ENCODE data around the gene PCDHGC4.

The PCDHGC4 gene

DNA sequence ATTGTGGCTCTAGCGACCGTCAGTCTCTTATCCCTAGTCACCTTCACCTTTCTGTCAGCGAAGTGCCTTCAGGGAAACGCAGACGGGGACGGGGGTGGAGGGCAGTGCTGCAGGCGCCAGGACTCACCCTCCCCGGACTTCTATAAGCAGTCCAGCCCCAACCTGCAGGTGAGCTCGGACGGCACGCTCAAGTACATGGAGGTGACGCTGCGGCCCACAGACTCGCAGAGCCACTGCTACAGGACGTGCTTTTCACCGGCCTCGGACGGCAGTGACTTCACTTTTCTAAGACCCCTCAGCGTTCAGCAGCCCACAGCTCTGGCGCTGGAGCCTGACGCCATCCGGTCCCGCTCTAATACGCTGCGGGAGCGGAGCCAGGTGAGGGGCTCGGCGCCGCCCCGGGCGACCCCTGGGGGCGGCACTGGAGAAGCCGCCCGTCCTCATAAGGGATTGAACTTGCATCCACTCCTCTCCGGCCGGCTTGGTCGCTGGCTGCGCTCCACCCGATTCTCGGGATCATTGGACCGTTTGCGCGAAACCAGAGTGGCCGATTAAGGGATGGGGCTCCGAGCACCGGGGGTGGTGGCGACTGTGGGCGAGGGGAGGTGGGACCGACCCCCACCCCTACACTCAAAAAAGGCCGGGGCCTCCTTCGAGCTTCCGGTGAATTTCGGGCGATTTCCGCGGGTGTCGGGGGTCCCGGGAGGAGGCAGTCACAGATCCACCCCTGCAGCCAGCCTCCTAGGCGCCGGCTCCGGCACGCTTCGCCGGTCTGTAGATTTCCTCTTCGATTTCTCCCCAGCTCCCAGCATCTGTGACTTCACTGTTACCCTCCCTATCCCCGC is 6.7 kb downstream of the PCDHGC4 start:
- H3K27me3 ChIP-seq (replicated peaks; ENCODE audit: insufficient read depth, low read length) = peaks cover 4% of the 10 kb centered on the region
- H3K4me3 ChIP-seq (ENCODE audit: low read length) = no peak overlapping the region
- H3K9me3 ChIP-seq (replicated peaks; ENCODE audit: insufficient read depth, low read length) = no peaks in the 10 kb centered on the region
- no peaks in the 10 kb centered on the region for H3K79me2 ChIP-seq (ENCODE audit: low read length)
- TF ChIP-seq EZH2 (optimal IDR thresholded peaks at IDR 0.05; ENCODE audit: low read depth, low read length) (no peak), EZH2phosphoT487 (IDR thresholded peaks at IDR 0.05; ENCODE audit: low read length) (no peak)
- TF ChIP-seq, protein P1, sequence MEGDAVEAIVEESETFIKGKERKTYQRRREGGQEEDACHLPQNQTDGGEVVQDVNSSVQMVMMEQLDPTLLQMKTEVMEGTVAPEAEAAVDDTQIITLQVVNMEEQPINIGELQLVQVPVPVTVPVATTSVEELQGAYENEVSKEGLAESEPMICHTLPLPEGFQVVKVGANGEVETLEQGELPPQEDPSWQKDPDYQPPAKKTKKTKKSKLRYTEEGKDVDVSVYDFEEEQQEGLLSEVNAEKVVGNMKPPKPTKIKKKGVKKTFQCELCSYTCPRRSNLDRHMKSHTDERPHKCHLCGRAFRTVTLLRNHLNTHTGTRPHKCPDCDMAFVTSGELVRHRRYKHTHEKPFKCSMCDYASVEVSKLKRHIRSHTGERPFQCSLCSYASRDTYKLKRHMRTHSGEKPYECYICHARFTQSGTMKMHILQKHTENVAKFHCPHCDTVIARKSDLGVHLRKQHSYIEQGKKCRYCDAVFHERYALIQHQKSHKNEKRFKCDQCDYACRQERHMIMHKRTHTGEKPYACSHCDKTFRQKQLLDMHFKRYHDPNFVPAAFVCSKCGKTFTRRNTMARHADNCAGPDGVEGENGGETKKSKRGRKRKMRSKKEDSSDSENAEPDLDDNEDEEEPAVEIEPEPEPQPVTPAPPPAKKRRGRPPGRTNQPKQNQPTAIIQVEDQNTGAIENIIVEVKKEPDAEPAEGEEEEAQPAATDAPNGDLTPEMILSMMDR (IDR thresholded peaks at IDR 0.05; ENCODE audit: low read length) = no peak
- no peaks in the 10 kb centered on the region for H4K20me1 ChIP-seq (ENCODE audit: insufficient read depth, low read length)
- H3K9ac ChIP-seq (ENCODE audit: low read length) = no peak overlapping the region
- no peak for DNase-seq
- H3F3A ChIP-seq (ENCODE audit: insufficient read depth, low read length) = no peaks in the 10 kb centered on the region
- no peak overlapping the region for H3K4me2 ChIP-seq (ENCODE audit: low read depth, low read length)
- H3K4me1 ChIP-seq (ENCODE audit: low read length) = no peaks in the 10 kb centered on the region
- H3K36me3 ChIP-seq (replicated peaks; ENCODE audit: insufficient read depth, low read length) = no peaks in the 10 kb centered on the region
- no peaks in the 10 kb centered on the region for H3K9me2 ChIP-seq (replicated peaks; ENCODE audit: insufficient read depth, low read length)
- H3K27ac ChIP-seq (ENCODE audit: low read length) = no peak overlapping the region
- no peak overlapping the region for H2AFZ ChIP-seq (ENCODE audit: low read length)

DNA sequence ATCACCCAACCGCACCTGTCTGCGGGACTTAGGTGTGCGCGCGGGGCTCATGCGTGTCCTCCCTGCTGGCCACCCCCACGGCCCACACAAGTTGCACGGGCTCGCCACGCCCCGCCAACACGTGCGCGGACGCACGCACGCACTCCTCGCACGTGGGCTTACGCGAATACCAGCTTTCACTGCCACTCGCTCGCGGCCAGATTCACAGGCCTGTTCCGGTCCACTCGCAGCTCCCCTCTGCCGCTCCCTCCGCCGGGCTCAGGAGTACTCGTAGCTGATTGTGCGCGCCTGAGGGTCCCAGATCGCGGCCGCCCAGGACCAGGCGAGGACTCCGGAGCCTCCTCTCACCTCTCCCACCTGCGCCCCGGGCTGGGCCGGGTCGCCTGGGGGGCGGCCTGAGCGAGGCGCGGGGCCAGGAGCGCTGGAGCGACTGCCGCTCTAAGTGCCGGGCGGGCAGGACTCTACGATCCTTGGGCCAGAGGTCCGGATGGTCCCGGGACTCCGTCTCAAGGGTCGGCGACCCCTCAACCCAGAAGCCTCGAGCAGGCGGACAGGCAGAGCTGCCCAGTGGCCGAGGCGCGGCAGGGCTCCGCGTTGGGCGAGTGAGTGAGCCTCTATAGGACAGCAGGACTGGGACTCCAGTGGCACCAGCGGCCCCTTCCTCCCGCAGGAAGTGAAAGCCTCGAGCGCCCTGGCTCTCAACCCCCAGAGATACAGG is 7.5 kb downstream of the PCDHGC4 start:
- Histone ChIP-seq H3K79me2 (ENCODE audit: low read length) (no peaks in the 10 kb centered on the region), H3K27ac (ENCODE audit: low read length) (no peak overlapping the region), H3K4me1 (ENCODE audit: low read length) (no peaks in the 10 kb centered on the region), H3F3A (ENCODE audit: insufficient read depth, low read length) (no peaks in the 10 kb centered on the region), H3K4me3 (ENCODE audit: low read length) (no peak overlapping the region), H3K4me2 (ENCODE audit: low read depth, low read length) (no peak overlapping the region), H3K9me2 (replicated peaks; ENCODE audit: insufficient read depth, low read length) (no peaks in the 10 kb centered on the region), H3K27me3 (replicated peaks; ENCODE audit: insufficient read depth, low read length) (peaks cover 4% of the 10 kb centered on the region), H3K9ac (ENCODE audit: low read length) (no peak overlapping the region), H4K20me1 (ENCODE audit: insufficient read depth, low read length) (no peaks in the 10 kb centered on the region), H3K9me3 (replicated peaks; ENCODE audit: insufficient read depth, low read length) (no peaks in the 10 kb centered on the region), H3K36me3 (replicated peaks; ENCODE audit: insufficient read depth, low read length) (no peaks in the 10 kb centered on the region), H2AFZ (ENCODE audit: low read length) (no peak overlapping the region)
- TF ChIP-seq, protein P1 (IDR thresholded peaks at IDR 0.05; ENCODE audit: low read length) = no peak
- TF ChIP-seq EZH2phosphoT487 (IDR thresholded peaks at IDR 0.05; ENCODE audit: low read length) (no peak), EZH2 (optimal IDR thresholded peaks at IDR 0.05; ENCODE audit: low read depth, low read length) (no peak)
- DNase-seq = no peak

DNA sequence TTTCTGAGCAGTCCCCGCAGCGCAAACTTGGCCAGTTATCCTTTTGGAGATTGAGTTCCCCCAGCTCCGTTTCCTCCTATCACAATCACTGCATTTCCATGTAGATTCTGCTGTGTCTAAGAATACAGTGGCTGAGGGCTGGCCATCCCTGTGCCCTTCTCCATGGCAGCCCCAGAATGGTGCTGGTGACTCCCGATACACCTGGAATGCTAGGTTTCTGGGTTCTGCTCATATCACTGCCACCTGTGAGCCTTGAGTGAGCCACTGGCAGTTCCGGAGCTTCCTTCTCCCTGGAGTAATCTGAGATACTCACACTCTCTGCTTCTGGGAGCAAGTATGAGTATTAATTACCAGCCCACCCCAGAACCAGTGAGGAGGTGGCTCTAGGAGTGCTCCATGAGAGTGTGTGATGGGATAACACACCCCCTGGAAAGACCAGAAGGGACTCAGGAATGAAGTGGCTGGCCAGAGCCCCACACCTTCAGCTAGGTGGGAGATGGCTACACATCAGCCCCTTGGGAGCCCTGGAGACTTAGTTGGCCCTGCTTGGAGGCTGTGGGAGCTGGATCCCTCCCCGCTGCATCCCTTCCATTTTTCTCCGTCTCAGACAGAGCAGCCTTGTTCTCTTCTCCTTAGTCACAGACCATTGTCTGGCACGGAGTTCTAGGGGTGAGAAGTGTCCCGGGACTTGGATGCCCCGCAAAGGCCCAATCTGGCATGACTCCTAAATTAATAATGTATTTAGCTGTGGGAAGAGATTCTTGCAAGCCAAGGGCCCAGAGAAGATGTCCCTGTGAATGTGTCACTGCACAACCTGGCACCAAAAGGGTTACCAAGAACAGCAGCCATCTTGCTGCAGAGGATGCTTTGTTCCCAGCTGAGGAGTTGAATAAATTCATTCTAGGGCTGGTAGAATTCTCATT is 8.9 kb downstream of the PCDHGC4 start:
- no peaks in the 10 kb centered on the region for H3K79me2 ChIP-seq (ENCODE audit: low read length)
- H3F3A ChIP-seq (ENCODE audit: insufficient read depth, low read length) = no peaks in the 10 kb centered on the region
- peaks cover 4% of the 10 kb centered on the region for H3K27me3 ChIP-seq (replicated peaks; ENCODE audit: insufficient read depth, low read length)
- H3K9me2 ChIP-seq (replicated peaks; ENCODE audit: insufficient read depth, low read length) = no peaks in the 10 kb centered on the region
- no peak overlapping the region for H3K4me2 ChIP-seq (ENCODE audit: low read depth, low read length)
- H3K36me3 ChIP-seq (replicated peaks; ENCODE audit: insufficient read depth, low read length) = no peaks in the 10 kb centered on the region
- no peaks in the 10 kb centered on the region for H4K20me1 ChIP-seq (ENCODE audit: insufficient read depth, low read length)
- no peak for DNase-seq
- H3K9me3 ChIP-seq (replicated peaks; ENCODE audit: insufficient read depth, low read length) = no peaks in the 10 kb centered on the region
- H3K4me3 ChIP-seq (ENCODE audit: low read length) = no peak overlapping the region
- no peaks in the 10 kb centered on the region for H3K4me1 ChIP-seq (ENCODE audit: low read length)
- no peak overlapping the region for H3K9ac ChIP-seq (ENCODE audit: low read length)
- TF ChIP-seq, protein P1 (IDR thresholded peaks at IDR 0.05; ENCODE audit: low read length) = no peak
- TF ChIP-seq EZH2phosphoT487 (IDR thresholded peaks at IDR 0.05; ENCODE audit: low read length) = no peak
- TF ChIP-seq EZH2 (optimal IDR thresholded peaks at IDR 0.05; ENCODE audit: low read depth, low read length) = no peak
- no peak overlapping the region for H3K27ac ChIP-seq (ENCODE audit: low read length)
- no peak overlapping the region for H2AFZ ChIP-seq (ENCODE audit: low read length)

Measured in MM.1S (cell line).